Loucy (cell line): ENCODE results near the gene FSD2.

Experiments used
- EZH2phosphoT487 ChIP-seq: fragments of 200-600 bp; IDR thresholded peaks from 2 replicates; pipeline ENCODE4 v1.6.1; 2018; ENCODE audit warnings: antibody characterized with exemption, mild to moderate bottlenecking, moderate library complexity, borderline replicate concordance
- TF ChIP-seq, protein P1 (sequence below): fragments of 200-600 bp; sonication (generic); conservative IDR thresholded peaks from 2 replicates; pipeline ENCODE4 v1.5.1; 2014; ENCODE audit warnings: mild to moderate bottlenecking, antibody characterized with exemption, low read length

DNA sequence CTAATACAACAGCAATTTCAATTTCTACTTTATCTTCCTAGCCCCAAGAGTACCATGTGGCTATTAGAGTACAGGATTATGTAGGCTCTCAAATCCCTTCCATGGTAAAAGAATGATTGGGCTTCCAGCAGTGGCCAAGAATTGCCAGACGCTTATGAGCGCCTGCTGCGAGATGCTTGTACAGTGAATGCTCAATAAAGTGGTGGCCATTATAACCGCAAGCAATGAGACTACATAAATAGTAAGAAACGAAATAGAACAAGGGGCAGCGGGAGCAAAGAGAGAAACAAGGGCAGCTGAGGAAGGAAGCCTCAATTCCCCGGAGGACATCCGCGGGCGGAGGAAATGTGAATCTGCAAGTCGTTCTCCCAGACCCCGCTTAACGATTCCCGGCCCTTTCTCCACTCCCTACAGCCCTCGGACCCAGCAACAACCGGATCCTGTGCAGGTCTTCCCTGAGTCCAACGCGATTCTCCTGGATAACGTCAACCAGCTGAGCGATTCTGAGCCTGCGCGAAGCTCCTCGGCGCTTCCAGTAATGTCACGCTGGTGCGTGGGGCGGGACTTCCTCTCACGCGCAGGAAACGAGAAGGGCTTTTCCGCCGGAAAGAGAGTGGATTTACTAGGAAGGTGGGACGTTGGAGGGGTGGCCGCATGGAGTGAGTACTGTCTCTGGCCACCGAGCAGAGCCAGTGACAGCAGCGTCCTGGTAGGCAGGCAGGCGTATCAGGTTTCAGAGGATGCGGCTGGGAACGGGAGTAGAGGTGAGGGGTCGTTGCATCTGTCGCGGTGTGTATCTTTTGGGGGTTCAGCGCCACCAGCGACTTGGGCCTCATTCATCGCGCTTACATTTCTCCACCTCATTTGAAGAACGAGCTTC, 55.7 kb downstream of the FSD2 start:
- TF ChIP-seq, protein P1, sequence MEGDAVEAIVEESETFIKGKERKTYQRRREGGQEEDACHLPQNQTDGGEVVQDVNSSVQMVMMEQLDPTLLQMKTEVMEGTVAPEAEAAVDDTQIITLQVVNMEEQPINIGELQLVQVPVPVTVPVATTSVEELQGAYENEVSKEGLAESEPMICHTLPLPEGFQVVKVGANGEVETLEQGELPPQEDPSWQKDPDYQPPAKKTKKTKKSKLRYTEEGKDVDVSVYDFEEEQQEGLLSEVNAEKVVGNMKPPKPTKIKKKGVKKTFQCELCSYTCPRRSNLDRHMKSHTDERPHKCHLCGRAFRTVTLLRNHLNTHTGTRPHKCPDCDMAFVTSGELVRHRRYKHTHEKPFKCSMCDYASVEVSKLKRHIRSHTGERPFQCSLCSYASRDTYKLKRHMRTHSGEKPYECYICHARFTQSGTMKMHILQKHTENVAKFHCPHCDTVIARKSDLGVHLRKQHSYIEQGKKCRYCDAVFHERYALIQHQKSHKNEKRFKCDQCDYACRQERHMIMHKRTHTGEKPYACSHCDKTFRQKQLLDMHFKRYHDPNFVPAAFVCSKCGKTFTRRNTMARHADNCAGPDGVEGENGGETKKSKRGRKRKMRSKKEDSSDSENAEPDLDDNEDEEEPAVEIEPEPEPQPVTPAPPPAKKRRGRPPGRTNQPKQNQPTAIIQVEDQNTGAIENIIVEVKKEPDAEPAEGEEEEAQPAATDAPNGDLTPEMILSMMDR = no peak
- TF ChIP-seq EZH2phosphoT487 = no peak
